H1 (cell line): Measurements from ENCODE around the gene FIGNL1. TPM values are rescaled to one million over a fixed set of nuclear protein-coding genes. Genes with fewer than 3 reads are reported as not detected.

ENCODE experiments used
- CTCF ChIA-PET: fragments of 300-600 bp; sonication (Branson Sonifier 250); formaldehyde crosslinking; loops from one replicate; lab custom pipeline; 2021; ENCODE audit not compliant: partially characterized antibody; lab: Charles Lee
- POLR2A ChIA-PET: fragments of 300-600 bp; sonication (Branson Sonifier 250); formaldehyde crosslinking; loops from one replicate; lab custom pipeline; 2021; ENCODE audit warnings: inconsistent platforms; ENCODE audit not compliant: partially characterized antibody; lab: Charles Lee
- DNase-seq, 2 experiments: peaks; one replicate each; pipeline versions ENCODE4 v3.0.0 to v3.0.0-alpha.2; 2010 to 2022; ENCODE audit warnings: low spot score in 2 of 2, low read depth in 1 of 2, mixed read lengths in 1 of 2
- FAIRE-seq: peaks from 2 replicates; lab custom pipeline; 2011; peaks lifted over from hg19 to GRCh38; lab: Jason Lieb, UNC
- H2AFZ ChIP-seq: 2 replicates; pipeline ENCODE4 v1.8.1; 2012; ENCODE audit warnings: low read length, inconsistent platforms
- H2AK5ac ChIP-seq: 2 replicates; pipeline ENCODE4 v1.6.1; 2013; ENCODE audit warnings: low read depth, low read length
- H2BK120ac ChIP-seq: replicated peaks from 2 replicates; pipeline ENCODE3; 2013; ENCODE audit warnings: low read depth, low read length, inconsistent platforms
- H2BK12ac ChIP-seq: 2 replicates; pipeline ENCODE4 v1.6.1; 2013; ENCODE audit warnings: low read depth, low read length
- H2BK15ac ChIP-seq: 2 replicates; pipeline ENCODE4 v1.6.1; 2013; ENCODE audit warnings: low read length
- H2BK20ac ChIP-seq: 2 replicates; pipeline ENCODE4 v1.6.1; 2013; ENCODE audit warnings: low read length
- H2BK5ac ChIP-seq: 2 replicates; pipeline ENCODE4 v1.6.1; 2013; ENCODE audit warnings: low read depth, low read length
- H3K14ac ChIP-seq: 2 replicates; pipeline ENCODE4 v1.6.1; 2013; ENCODE audit warnings: inconsistent platforms; ENCODE audit not compliant: insufficient read length
- H3K18ac ChIP-seq: 2 replicates; pipeline ENCODE4 v1.6.1; 2013; ENCODE audit warnings: low read length; ENCODE audit errors: extremely low read depth
- H3K23ac ChIP-seq: 2 replicates; pipeline ENCODE4 v1.6.1; 2013; ENCODE audit warnings: inconsistent platforms; ENCODE audit not compliant: insufficient read length
- H3K23me2 ChIP-seq: 2 replicates; pipeline ENCODE4 v1.6.1; 2013; ENCODE audit warnings: low read depth, low read length
- H3K27ac ChIP-seq: 2 replicates; pipeline ENCODE4 v1.6.1; 2011; ENCODE audit warnings: low read depth, low read length, inconsistent platforms
- H3K27me3 ChIP-seq, 4 experiments: replicated peaks in 1 of 4; 1 replicate in 1 of 4; 2 replicates in 3 of 4; pipeline versions ENCODE4 v1.6.1 to v1.8.1; 2011 to 2013; ENCODE audit warnings: low read length in 3 of 4, mild to moderate bottlenecking in 3 of 4, inconsistent platforms in 2 of 4, mixed read lengths in 2 of 4, moderate library complexity in 1 of 4; ENCODE audit not compliant: control insufficient read depth in 3 of 4, insufficient read depth in 3 of 4; ENCODE audit errors: extremely low read depth in 1 of 4
- H3K36me3 ChIP-seq, 4 experiments: 2 replicates each; pipeline versions ENCODE4 v1.6.1 to v1.8.1; 2011 to 2013; ENCODE audit warnings: mild to moderate bottlenecking in 4 of 4, low read length in 3 of 4, moderate library complexity in 2 of 4, control low read depth in 1 of 4, inconsistent platforms in 1 of 4; ENCODE audit not compliant: insufficient read depth in 4 of 4, control insufficient read depth in 2 of 4
- H3K4ac ChIP-seq: replicated peaks from 2 replicates; pipeline ENCODE3; 2013; ENCODE audit warnings: low read length, low read depth, mixed read lengths, inconsistent platforms; ENCODE audit not compliant: insufficient read length
- H3K4me1 ChIP-seq, 4 experiments: replicated peaks in 1 of 4; 1 replicate in 1 of 4; 2 replicates in 3 of 4; pipeline versions ENCODE4 v1.6.1 to v1.8.1; 2011 to 2013; ENCODE audit warnings: low read length in 3 of 4, inconsistent platforms in 2 of 4, mixed read lengths in 1 of 4; ENCODE audit not compliant: insufficient read depth in 4 of 4, control insufficient read depth in 3 of 4
- H3K4me2 ChIP-seq, 2 experiments: 2 replicates each; pipeline versions ENCODE4 v1.6.1 to v1.8.1; 2011 to 2013; ENCODE audit warnings: low read depth in 2 of 2, low read length in 2 of 2, control low read depth in 1 of 2, inconsistent platforms in 1 of 2, mild to moderate bottlenecking in 1 of 2; ENCODE audit not compliant: insufficient read depth in 1 of 2
- H3K4me3 ChIP-seq, 4 experiments: fragments of 200-600, 300-600 bp in 1 of 4; sonication (generic), shearing (Covaris generic), sonication (Bioruptor Twin) in 1 of 4; 2 replicates each; pipeline versions ENCODE4 v1.5.1 to v1.8.1; 2011 to 2016; ENCODE audit warnings: low read length in 4 of 4, low read depth in 3 of 4, control low read depth in 2 of 4, inconsistent platforms in 2 of 4, mild to moderate bottlenecking in 2 of 4, mixed read lengths in 1 of 4, moderate library complexity in 1 of 4; ENCODE audit not compliant: insufficient read depth in 2 of 4; ENCODE audit errors: extremely low read depth in 1 of 4
- H3K56ac ChIP-seq: replicated peaks from 2 replicates; pipeline ENCODE3; 2013; ENCODE audit warnings: low read depth, mild to moderate bottlenecking, mixed read lengths, low read length, inconsistent platforms; ENCODE audit not compliant: insufficient read length
- H3K79me1 ChIP-seq: 2 replicates; pipeline ENCODE4 v1.6.1; 2013; ENCODE audit warnings: low read depth, low read length, control low read depth
- H3K79me2 ChIP-seq, 2 experiments: 2 replicates each; pipeline versions ENCODE4 v1.6.1 to v1.8.1; 2012 to 2013; ENCODE audit warnings: low read length in 2 of 2, mild to moderate bottlenecking in 2 of 2, inconsistent platforms in 1 of 2; ENCODE audit not compliant: insufficient read depth in 2 of 2, control insufficient read depth in 1 of 2
- H3K9ac ChIP-seq, 4 experiments: replicated peaks in 1 of 4; 1 replicate in 1 of 4; 2 replicates in 3 of 4; pipeline versions ENCODE4 v1.6.1 to v1.8.1; 2011 to 2013; ENCODE audit warnings: low read depth in 3 of 4, low read length in 3 of 4, control low read depth in 2 of 4, mild to moderate bottlenecking in 2 of 4, moderate library complexity in 2 of 4, inconsistent platforms in 1 of 4; ENCODE audit errors: extremely low read depth in 1 of 4
- H3K9me3 ChIP-seq, 2 experiments: 2 replicates each; pipeline versions ENCODE4 v1.6.1 to v1.8.1; 2012 to 2013; ENCODE audit warnings: mild to moderate bottlenecking in 2 of 2, moderate library complexity in 2 of 2, control low read depth in 1 of 2, inconsistent platforms in 1 of 2, low read depth in 1 of 2, low read length in 1 of 2, mixed read lengths in 1 of 2; ENCODE audit not compliant: insufficient read depth in 2 of 2
- H4K20me1 ChIP-seq, 2 experiments: replicated peaks in 1 of 2; 2 replicates each; pipeline versions ENCODE3 to v1.8.1; 2011 to 2013; ENCODE audit warnings: inconsistent platforms in 2 of 2, low read length in 2 of 2, mild to moderate bottlenecking in 1 of 2; ENCODE audit not compliant: insufficient read depth in 2 of 2, control insufficient read depth in 1 of 2
- H4K5ac ChIP-seq: 2 replicates; pipeline ENCODE4 v1.6.1; 2013; ENCODE audit warnings: low read length, low read depth, mixed read lengths, inconsistent platforms; ENCODE audit not compliant: insufficient read length
- H4K8ac ChIP-seq: 2 replicates; pipeline ENCODE4 v1.8.0; 2013; ENCODE audit warnings: mild to moderate bottlenecking, moderate library complexity, low read length, inconsistent platforms; ENCODE audit not compliant: insufficient read depth; ENCODE audit errors: extremely low read depth
- H4K91ac ChIP-seq: replicated peaks from 2 replicates; pipeline ENCODE3; 2013; ENCODE audit warnings: low read length, mixed read lengths, inconsistent platforms; ENCODE audit not compliant: insufficient read length
- E2F6 ChIP-seq: IDR thresholded peaks from 2 replicates; pipeline ENCODE4 v1.6.1; 2012; ENCODE audit warnings: inconsistent platforms
- EP300 ChIP-seq, 2 experiments: IDR thresholded peaks; 1 replicate in 1 of 2; 2 replicates in 1 of 2; pipeline ENCODE4 v1.6.1; 2011 to 2012; ENCODE audit warnings: low read depth in 2 of 2, low read length in 2 of 2, mild to moderate bottlenecking in 2 of 2, borderline replicate concordance in 1 of 2, inconsistent platforms in 1 of 2, moderate library complexity in 1 of 2
- KDM1A ChIP-seq: fragments of 200-600, 300-600 bp; sonication (generic); IDR thresholded peaks from 2 replicates; pipeline ENCODE4 v1.7.1; 2016; ENCODE audit warnings: mild to moderate bottlenecking, low read length, borderline replicate concordance
- POU5F1 ChIP-seq: IDR thresholded peaks from 2 replicates; pipeline ENCODE4 v1.6.1; 2011; ENCODE audit warnings: low read depth, mild to moderate bottlenecking, low read length, moderate library complexity
- RFX5 ChIP-seq: IDR thresholded peaks from 2 replicates; pipeline ENCODE4 v1.6.1; 2011; ENCODE audit warnings: low read depth, low read length, improper control_type of control experiment, borderline replicate concordance
- SIN3A ChIP-seq, 2 experiments: IDR thresholded peaks in 1 of 2; conservative IDR thresholded peaks in 1 of 2; 2 replicates each; pipeline ENCODE4 v1.6.1; 2011 to 2012; ENCODE audit warnings: low read length in 2 of 2, improper control_type of control experiment in 1 of 2, low read depth in 1 of 2, mild to moderate bottlenecking in 1 of 2
- SRF ChIP-seq: IDR thresholded peaks from 2 replicates; pipeline ENCODE4 v1.6.1; 2011; ENCODE audit warnings: mild to moderate bottlenecking, low read depth, low read length, moderate library complexity
- TAF1 ChIP-seq: IDR thresholded peaks from 2 replicates; pipeline ENCODE4 v1.6.1; 2011; ENCODE audit warnings: mild to moderate bottlenecking, low read depth, low read length
- TBP ChIP-seq: IDR thresholded peaks from 2 replicates; pipeline ENCODE4 v1.6.1; 2011; ENCODE audit warnings: low read depth, low read length, improper control_type of control experiment
- TEAD4 ChIP-seq: IDR thresholded peaks from 2 replicates; pipeline ENCODE4 v1.6.1; 2012; ENCODE audit warnings: low read depth, low read length, inconsistent platforms, mixed read lengths
- WGBS, 2 experiments: shearing (Covaris generic) in 1 of 2; methylation state at CpG; one replicate each; pipeline versions ENCODE4 v1.1.6 to v1.1.7; 2013 to 2015; ENCODE audit warnings: low lambda C conversion rate in 2 of 2, mixed read lengths in 2 of 2, inconsistent platforms in 1 of 2, low coverage in 1 of 2, missing lambda C conversion rate in 1 of 2; ENCODE audit not compliant: insufficient replicate concordance in 2 of 2, insufficient coverage in 1 of 2, insufficient read length in 1 of 2; ENCODE audit errors: extremely low coverage in 1 of 2, missing lambda C conversion rate in 1 of 2; 5-methylcytosine and 5-hydroxymethylcytosine counted together
- polyA plus RNA-seq, 7 experiments: library from polyadenylated mRNA; depleted of rRNA in 3 of 7; stranded (reverse) in 5 of 7; unstranded in 2 of 7; fragments of >200 nt in 5 of 7; fragments of 200-250 nt in 2 of 7; gene quantifications; 1 replicate in 5 of 7; 2 replicates in 1 of 7; 4 replicates in 1 of 7; pipeline versions ENCODE4 v1.2.1 to v1.2.3, GENCODE V29; 2011 to 2013; ENCODE audit warnings: missing spikeins in 2 of 7, mixed read lengths in 2 of 7
- total RNA-seq: library from RNA; stranded (reverse); fragmentation: NEBNext Ultra II Directional; extraction: Animal tissue kit (Norgen Biotek cat#: 25700); gene quantifications from 2 replicates; pipeline ENCODE4 v1.2.1, GENCODE V29; 2021

FIGNL1 gene
- total and polyA plus RNA-seq, 2 of the 8 experiments (the other 6 are each of a cell fraction or from before 2014, with no cell fraction given) = 6.5 to 9.9 TPM

- H4K8ac ChIP-seq = no peak overlapping the region
- H3K27ac ChIP-seq = no peak overlapping the region
- 50% methylated on average over 5 of the region's 5 CpGs; no CpG with 5 or more reads in 1 of the 2 experiments for WGBS, 2 experiments
- ChIA-PET POLR2A (interaction anchor here (1.2 kb wide), 1 partner anchor 13 kb away, joined by 3 read pairs; no protein-coding TSS in a partner anchor), CTCF (interaction anchor here (1.0 to 1.4 kb wide), 4 partner anchors 11 to 31 kb away, joined by 3 to 6 read pairs (median 4); no protein-coding TSS in a partner anchor)
- H3K27me3 ChIP-seq = peaks cover 0 to 5% (median 5%) of the 10 kb centered on the region in 4 experiments; a peak in 4 of 7 replicates
- peaks cover 2 to 5% (median 3%) of the 10 kb centered on the region in 4 experiments; a peak in 6 of 7 replicates for H3K4me1 ChIP-seq
- H2AK5ac ChIP-seq = no peak overlapping the region
- H2AFZ ChIP-seq = no peak overlapping the region
- H3K79me1 ChIP-seq = no peaks in the 10 kb centered on the region
- H3K9ac ChIP-seq = no peak overlapping the region; a peak in 1 of 7 replicates
- no peak overlapping the region for H3K56ac ChIP-seq
- no peak overlapping the region for H2BK12ac ChIP-seq
- no peak overlapping the region for H4K5ac ChIP-seq
- H3K79me2 ChIP-seq = no peaks in the 10 kb centered on the region
- H2BK20ac ChIP-seq = no peak overlapping the region
- no peak overlapping the region for H2BK15ac ChIP-seq
- no peaks in the 10 kb centered on the region for H3K9me3 ChIP-seq
- no peak overlapping the region for H4K91ac ChIP-seq
- H2BK5ac ChIP-seq = no peak overlapping the region
- no peak overlapping the region for H3K18ac ChIP-seq
- H3K23ac ChIP-seq = no peak overlapping the region
- H2BK120ac ChIP-seq = no peak overlapping the region
- no peak overlapping the region for H3K14ac ChIP-seq
- no peak overlapping the region for H3K4ac ChIP-seq
- peaks cover 0 to 9% (median 5%) of the 10 kb centered on the region in 4 experiments; a peak in 3 of 8 replicates for H3K36me3 ChIP-seq
- H4K20me1 ChIP-seq = no peaks in the 10 kb centered on the region
- FAIRE-seq (no peak), DNase-seq (no peak)
- peak overlapping the region; percentile 72 to 87 for H3K4me2 ChIP-seq
- H3K23me2 ChIP-seq = no peaks in the 10 kb centered on the region; the same call in 1 of the 2 replicates
- peak overlapping the region; percentile 46 to 63 (median 54); a peak in 6 of 8 replicates for H3K4me3 ChIP-seq
- TF ChIP-seq E2F6 = no peak
- no peak for TF ChIP-seq TAF1
- no peak for TF ChIP-seq SRF
- TF ChIP-seq RFX5 = no peak
- TF ChIP-seq EP300 (IDR thresholded peaks at IDR 0.05; ENCODE audit: borderline replicate concordance in 1 of 2, low read depth in 2 of 2, low read length in 2 of 2) = no peak
- no peak for TF ChIP-seq POU5F1
- no peak for TF ChIP-seq SIN3A (conservative IDR thresholded peaks at IDR 0.05 in 1 of 2, IDR thresholded peaks at IDR 0.05 in 1 of 2; ENCODE audit: low read depth in 1 of 2, low read length in 2 of 2)
- TF ChIP-seq TBP = no peak
- TF ChIP-seq KDM1A = no peak
- no peak for TF ChIP-seq TEAD4
These were observed 659 bp downstream of the FIGNL1 start for GRCh38 chr7:50449501-50449880.
